Keratinocyte (primary cell): Measurements from ENCODE around the gene MACROH2A2.

Experiments
- EZH2 ChIP-seq: IDR thresholded peaks from one replicate; pipeline ENCODE4 v1.6.1; 2012; ENCODE audit warnings: inconsistent platforms, mild to moderate bottlenecking, low read length, moderate library complexity
- TF ChIP-seq, protein P1 (sequence below), 3 experiments: IDR thresholded peaks in 1 of 3; conservative IDR thresholded peaks in 1 of 3; optimal IDR thresholded peaks in 1 of 3; 2 replicates in 2 of 3; 3 replicates in 1 of 3; pipeline versions ENCODE3 to v1.5.1; 2011; ENCODE audit warnings: low read length in 3 of 3, mild to moderate bottlenecking in 3 of 3, moderate library complexity in 2 of 3, control low read depth in 1 of 3, inconsistent platforms in 1 of 3; ENCODE audit not compliant: insufficient read depth in 2 of 3; ENCODE audit errors: extremely low read depth in 1 of 3

GRCh38 chr10:70068925-70069324 is 16.3 kb downstream of the MACROH2A2 start:
- TF ChIP-seq, protein P1, sequence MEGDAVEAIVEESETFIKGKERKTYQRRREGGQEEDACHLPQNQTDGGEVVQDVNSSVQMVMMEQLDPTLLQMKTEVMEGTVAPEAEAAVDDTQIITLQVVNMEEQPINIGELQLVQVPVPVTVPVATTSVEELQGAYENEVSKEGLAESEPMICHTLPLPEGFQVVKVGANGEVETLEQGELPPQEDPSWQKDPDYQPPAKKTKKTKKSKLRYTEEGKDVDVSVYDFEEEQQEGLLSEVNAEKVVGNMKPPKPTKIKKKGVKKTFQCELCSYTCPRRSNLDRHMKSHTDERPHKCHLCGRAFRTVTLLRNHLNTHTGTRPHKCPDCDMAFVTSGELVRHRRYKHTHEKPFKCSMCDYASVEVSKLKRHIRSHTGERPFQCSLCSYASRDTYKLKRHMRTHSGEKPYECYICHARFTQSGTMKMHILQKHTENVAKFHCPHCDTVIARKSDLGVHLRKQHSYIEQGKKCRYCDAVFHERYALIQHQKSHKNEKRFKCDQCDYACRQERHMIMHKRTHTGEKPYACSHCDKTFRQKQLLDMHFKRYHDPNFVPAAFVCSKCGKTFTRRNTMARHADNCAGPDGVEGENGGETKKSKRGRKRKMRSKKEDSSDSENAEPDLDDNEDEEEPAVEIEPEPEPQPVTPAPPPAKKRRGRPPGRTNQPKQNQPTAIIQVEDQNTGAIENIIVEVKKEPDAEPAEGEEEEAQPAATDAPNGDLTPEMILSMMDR (optimal IDR thresholded peaks at IDR 0.05 in 1 of 3, IDR thresholded peaks at IDR 0.05 in 1 of 3, conservative IDR thresholded peaks at IDR 0.05 in 1 of 3; ENCODE audit: extremely low read depth in 1 of 3, insufficient read depth in 2 of 3, low read length in 3 of 3), result no peak
- TF ChIP-seq EZH2, result no peak
